DMS79 (cell line): ENCODE results near the gene GPR65.
"Not testable (repeated sequence)": the region's sequence is repeated elsewhere in the genome, so short reads cannot be mapped to it uniquely, and the experiment has no call there.

Source experiments
- DNase-seq: peaks from one replicate; lab custom pipeline; 2025; lab: John Stamatoyannopoulos, UW

The GPR65 gene

DNA sequence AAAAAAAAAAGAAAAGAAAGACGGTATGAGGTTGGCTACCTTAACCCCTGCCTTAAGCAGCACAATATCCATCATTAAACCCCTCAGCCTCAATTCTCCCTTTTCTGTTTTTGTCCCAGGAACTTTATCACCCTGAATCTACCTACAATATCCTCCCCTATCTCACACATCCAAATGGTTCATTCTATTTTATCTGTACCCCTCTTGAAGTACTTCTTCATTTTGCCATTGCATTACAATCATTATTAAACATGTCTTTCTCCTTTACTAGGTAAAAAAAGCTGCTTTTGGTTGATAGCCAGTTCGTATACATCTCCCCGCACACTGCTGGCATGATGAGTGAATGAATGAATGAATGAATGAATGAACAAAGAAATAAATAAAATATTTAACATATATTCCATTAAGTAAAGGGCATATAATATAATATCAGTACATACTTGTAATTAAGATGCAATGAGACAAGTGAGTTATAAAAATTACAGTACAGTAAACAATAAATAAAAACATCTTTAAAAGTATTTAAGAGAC is 364 bp upstream of the GPR65 start:
- DNase-seq: no peak

DNA sequence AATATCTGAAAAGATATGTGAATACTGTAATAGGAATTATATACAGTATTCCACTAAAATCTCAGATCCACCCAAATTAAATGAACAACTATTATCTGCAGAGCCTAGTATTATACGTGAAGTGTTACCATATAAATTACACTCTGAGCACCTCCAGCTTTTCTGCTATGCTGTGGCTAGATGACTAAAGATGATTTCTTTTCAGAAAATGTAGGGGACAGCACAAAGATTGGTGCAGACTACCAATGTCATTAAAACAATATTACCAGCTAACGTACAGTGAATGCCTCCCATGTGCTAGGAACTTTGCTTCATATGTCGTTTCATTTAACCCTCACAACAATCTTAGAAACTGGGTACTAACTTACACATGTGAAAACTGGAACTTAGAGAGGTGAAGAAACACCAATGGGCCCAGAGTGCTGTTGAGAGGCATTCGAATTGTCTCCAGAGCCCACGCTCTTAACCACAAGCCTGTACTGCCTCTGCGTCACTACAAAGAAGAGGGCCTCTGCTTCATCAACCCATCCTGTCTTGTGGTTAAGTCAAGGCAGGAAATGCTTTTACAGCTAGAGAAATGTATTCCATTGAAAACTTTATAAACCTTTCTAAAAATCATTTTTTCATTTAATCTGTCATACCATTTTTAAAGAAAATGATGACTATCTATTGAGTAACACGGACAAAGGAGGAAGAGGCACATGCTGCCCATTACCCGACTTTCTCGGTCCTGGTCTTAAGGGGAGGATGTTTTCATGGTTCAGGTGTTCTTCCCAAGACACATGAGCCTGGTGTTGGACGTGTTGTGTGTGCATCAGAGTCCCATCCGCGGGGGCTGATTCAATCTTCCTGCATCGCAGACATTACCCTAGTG is 1.3 kb downstream of the GPR65 start:
- DNase-seq: no peak

DNA sequence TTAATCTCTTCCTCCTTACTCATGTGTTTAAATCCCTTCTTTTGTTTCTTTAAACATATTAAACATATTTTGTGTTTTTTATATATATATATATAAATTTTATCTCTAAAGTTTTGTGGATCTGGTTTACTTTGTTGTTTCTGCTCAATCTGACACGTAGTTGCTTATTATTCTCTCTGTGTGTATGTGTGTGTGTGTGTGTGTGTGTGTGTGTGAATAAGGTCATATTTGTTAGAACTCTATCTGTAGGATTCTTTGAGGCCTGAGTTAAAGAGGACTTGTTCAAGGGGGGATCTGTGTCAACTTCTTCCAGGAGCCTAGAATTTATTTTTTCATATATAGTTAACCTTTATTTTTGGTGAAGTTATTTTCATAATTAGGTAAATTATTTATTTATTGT is 2.7 kb downstream of the GPR65 start:
- DNase-seq: no peak

DNA sequence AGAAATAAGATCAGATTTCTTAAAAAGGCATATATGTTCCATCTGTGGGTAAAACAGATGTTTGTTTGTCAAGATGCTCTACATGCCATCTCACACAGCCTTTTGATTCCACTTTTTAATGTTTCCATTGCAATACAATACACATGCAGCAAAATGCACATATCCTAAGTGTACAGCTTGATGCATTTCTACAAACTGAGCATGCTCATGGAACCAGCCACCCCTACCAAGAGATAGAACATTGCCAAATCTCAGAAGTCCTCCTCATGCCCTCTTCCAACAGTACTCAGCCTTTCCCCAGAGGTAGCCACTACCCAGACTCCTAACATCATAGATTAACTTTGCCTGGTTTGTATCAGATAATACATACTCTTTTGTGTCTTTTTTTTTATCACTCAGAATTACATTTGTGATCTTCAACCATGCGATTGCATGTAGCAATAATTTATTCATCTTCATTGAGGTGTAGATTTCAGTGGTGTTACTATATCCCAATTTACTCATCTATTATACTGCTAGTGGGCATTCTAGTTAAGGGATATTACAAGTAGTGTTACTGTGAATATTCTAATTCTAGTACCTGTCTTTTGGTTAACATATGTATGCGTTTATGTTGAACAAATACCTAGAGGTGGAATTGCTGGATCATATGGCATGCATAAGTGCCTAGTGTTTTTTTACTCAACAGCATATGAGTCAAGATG is 3.3 kb downstream of the GPR65 start:
- no peak for DNase-seq

DNA sequence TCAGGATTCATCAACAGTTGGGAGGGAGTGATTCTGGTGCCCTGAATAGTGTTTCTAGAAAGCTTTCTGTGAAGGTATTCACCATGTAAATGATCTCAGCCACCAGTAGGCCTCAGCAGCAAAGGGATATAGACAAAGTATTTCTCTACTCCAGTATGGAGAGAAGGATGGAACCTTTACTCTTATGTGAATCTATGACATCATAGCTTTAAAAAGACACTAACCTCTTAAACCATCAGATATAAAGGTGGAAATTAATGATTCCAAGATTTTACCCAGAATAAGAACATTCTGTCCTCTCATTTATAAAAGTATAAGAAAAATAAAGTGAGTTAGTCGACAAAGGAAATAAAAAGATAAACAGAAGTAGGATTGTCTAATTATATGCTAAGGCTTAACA is 4.6 kb downstream of the GPR65 start:
- DNase-seq: no peak

GRCh38 chr14:88010331-88010730 is 5.4 kb downstream of the GPR65 start:
- no peak for DNase-seq

- DNase-seq: no peak
These were observed 7.6 kb downstream of the GPR65 start for GRCh38 chr14:88012495-88012894.

GRCh38 chr14:88013750-88014349 is 8.9 kb downstream of the GPR65 start:
- no peak for DNase-seq

GRCh38 chr14:88016768-88017167 is 11.8 kb downstream of the GPR65 start:
- no peak for DNase-seq

GRCh38 chr14:88017535-88017934 is 12.6 kb downstream of the GPR65 start:
- no peak for DNase-seq

DNA sequence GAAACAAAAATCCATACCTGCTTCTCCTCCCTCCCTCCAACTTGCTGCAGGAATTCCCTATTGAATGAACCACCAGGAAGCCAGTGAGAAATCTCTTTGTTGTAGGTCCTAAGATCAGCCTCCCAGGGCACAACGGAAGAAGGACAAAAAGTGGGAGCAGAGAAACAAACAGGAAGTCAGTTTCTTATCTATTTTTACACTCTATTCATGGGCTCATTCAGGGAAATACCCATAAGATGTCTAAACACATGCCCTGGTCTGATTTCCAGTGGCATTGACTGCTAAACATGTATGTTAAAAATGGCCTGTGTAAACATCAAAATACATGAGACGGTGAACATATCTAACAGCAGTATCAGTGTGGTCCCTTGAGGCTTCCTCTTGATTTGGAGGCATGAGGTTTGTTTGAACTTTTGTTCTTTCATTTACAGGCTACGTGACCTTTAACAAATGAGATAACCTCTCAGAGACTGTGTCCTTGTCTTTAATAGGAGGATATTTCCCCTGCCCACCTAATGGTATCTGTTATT is 18.8 kb downstream of the GPR65 start:
- no peak for DNase-seq

- DNase-seq: not testable (repeated sequence)
These were observed 19.5 kb downstream of the GPR65 start for GRCh38 chr14:88024252-88025086.

DNA sequence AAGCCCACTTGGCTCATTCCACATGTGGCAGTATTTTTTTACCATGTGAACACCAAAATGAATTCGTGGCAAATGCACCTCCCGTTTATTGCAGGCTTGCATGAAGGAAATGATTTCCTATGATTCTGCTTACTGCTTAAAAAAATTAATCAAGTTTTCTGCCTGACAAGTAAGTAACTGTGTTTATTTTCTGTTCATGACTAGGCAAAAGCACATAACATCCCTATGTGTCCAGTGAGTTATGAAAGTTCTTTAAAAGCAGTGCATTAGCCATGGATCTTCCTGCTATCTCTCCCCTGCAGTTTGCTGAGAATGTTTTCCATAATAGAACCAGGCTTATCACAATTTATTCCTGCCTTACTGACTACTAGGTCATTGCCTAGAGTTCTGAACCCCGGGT is 20.4 kb downstream of the GPR65 start:
- DNase-seq: no peak

DNA sequence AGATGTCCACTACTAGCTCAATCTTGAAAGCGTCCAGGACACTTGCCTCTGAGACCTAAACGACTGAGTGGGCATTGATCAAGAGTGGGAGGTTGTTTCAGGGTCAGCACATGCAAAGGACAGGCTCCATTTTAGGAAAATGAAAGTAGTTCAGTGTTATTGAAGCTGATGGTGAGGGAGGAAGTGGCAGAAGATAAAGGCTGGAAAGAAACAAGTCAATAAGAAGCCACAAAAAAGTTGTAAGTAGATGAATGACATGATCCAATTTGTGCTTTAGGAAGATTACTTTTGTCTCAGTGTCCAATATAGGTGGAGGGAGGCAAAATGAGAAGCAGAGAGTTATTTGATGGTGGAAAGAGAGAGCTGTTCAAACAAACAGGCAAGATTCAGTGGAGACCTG is 22.0 kb downstream of the GPR65 start:
- no peak for DNase-seq

DNA sequence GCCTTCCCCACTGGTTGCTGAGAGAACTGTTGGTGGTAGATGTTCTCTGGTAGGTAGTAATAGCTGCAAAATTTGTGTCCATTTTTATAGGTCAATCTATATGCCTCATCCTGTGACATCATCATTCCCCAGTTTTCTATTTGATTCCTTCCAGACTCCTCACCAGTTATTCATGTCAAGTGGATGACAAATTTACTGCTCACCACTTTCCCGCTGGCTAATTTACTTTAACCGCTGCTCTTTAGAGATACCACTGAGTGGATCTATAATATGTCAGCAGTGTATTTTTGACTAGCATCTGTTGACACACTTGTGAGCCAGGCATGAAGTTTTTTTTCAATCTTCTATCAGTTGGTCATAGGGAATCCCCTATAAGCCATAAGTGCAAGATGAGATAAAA is 24.6 kb downstream of the GPR65 start:
- DNase-seq: no peak

DNA sequence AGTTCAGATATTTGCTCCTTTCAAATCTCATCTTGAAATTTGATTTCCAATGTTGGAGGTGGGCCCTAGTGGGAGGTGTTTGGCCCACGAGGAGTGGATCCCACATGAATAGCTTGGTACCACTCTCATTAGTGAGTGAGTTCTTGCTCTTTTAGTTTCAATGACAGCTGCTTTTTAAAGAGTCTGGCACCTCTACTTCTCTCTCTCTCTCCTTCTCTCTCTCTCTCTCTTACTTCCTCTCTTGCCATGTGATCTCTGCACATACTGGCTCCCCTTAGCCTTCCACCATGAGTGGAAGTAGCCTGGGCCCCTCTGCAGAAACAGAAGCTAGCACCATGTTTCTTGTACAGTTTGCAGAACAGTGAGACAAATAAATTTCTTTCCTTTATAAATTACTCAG is 25.1 kb downstream of the GPR65 start:
- DNase-seq: no peak

DNA sequence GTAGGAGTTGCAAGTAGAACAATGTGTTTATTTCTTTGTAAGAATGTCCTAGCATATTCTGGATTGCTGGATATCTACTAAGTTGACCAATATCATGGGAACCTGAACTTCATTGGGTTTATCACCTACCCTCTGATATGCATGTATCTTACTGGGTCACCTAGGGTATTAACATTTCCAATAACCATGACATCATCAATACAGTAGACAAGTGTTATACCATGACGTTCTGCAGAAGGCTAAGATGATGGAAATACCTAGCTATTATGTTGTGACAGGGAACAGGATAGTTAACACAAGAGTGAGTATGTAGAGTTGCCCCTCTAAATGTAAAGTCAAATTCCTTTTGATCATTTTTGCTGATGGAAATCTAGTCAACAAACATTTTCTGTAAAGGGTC is 26.0 kb downstream of the GPR65 start:
- no peak for DNase-seq

DNA sequence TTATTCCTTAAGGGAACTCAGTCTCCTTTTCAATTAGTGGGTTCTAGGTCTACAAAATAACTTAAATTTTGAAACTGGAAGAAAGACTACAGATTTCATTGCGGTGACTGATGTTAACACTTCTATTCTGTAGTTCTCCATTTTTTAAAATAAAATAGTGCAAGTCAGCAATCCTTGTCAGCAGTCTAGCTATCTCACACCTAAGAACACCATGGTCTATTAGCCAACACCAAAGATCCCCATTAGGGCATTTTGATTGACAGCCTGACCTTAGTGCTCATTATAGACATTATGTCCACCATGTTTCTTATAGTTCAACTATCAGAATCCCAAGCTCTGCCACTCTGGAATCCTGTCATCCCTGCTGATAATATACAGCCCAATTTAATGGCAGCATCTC is 27.4 kb downstream of the GPR65 start:
- DNase-seq: no peak

DNA sequence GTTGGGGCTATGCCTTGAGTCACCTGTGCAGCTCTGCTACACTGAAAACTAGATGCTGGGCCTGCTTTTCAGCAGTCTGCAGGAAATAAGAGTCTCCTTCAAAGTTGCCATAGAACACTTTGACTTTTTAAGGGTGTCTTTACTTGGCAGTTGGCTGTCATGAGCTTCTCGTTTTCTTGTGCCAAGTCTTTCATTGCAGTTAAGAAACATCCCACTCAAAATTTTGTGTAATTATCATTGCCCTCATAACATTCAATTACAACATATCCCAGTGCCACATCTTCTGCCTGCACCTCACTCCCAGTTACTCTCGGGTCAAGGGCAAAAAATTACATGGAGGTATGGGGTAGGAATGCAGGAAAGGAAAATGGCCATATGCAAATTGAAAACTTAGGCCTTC is 29.1 kb downstream of the GPR65 start:
- DNase-seq: no peak

GRCh38 chr14:88036422-88036821 is 31.5 kb downstream of the GPR65 start:
- DNase-seq: no peak

DNA sequence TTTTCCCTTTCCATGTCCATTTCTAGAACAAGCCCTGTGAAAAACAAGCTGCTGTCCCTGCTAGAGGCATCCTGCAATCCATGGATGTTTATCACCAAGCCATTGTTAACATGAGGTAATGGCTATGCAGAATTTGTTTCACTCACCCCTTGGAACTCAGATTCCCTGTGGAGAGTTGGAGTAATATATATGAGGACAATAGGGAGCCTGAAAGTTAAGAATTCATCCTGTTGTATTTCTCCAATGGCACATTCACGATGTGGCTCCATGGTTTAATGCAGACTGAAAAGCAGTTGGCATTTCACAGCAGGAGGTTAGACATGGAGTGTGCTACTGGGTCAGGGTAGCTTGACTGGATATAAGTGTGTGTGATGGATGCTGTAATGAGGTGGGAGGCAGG is 32.4 kb downstream of the GPR65 start:
- DNase-seq: no peak

DNA sequence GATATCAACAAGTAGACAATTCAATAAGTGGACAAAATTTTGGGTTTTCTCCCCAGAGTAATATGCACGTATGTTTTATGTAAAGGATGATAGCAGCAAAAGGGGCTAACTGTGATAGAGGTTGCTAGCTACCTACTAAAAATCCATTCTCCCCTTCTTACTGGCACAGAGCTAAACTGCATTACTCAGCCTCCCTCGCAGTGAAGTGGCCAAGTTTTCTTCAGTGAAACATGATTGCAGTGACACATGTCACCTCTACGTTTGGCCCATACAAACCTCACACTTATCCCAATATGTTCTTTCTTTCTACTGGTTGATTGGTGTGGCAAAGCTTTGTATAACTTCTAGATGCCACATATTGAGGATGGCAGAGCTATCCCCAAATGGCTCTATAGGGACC is 34.3 kb downstream of the GPR65 start:
- no peak for DNase-seq
